H1 (cell line): Measurements from ENCODE around the gene CLDN7. TPM values are rescaled to one million over a fixed set of nuclear protein-coding genes. Genes with fewer than 3 reads are reported as not detected.

Source experiments
- ATF3 ChIP-seq: IDR thresholded peaks from 2 replicates; pipeline ENCODE4 v1.6.1; 2011; ENCODE audit warnings: low read depth, mild to moderate bottlenecking, low read length; ENCODE audit not compliant: insufficient read depth
- CHD1 ChIP-seq: IDR thresholded peaks from 2 replicates; pipeline ENCODE4 v1.6.1; 2012; ENCODE audit warnings: low read depth, low read length, improper control_type of control experiment
- EP300 ChIP-seq, 2 experiments: IDR thresholded peaks; 1 replicate in 1 of 2; 2 replicates in 1 of 2; pipeline ENCODE4 v1.6.1; 2011 to 2012; ENCODE audit warnings: low read depth in 2 of 2, low read length in 2 of 2, mild to moderate bottlenecking in 2 of 2, borderline replicate concordance in 1 of 2, inconsistent platforms in 1 of 2, moderate library complexity in 1 of 2
- HDAC2 ChIP-seq, 2 experiments: fragments of 300-600 bp in 1 of 2; sonication (generic) in 1 of 2; IDR thresholded peaks; 2 replicates each; pipeline ENCODE4 v1.6.1; 2011 to 2012; ENCODE audit warnings: low read depth in 2 of 2, low read length in 2 of 2, mild to moderate bottlenecking in 2 of 2, moderate library complexity in 2 of 2, borderline replicate concordance in 1 of 2, inconsistent platforms in 1 of 2
- MAX ChIP-seq: IDR thresholded peaks from 2 replicates; pipeline ENCODE4 v1.6.1; 2012; ENCODE audit warnings: inconsistent platforms
- RAD21 ChIP-seq, 2 experiments: IDR thresholded peaks in 1 of 2; conservative IDR thresholded peaks in 1 of 2; 2 replicates each; pipeline ENCODE4 v1.6.1; 2011; ENCODE audit warnings: low read depth in 2 of 2, low read length in 2 of 2, improper control_type of control experiment in 1 of 2, inconsistent platforms in 1 of 2, mild to moderate bottlenecking in 1 of 2, moderate library complexity in 1 of 2
- SIN3A ChIP-seq, 2 experiments: IDR thresholded peaks in 1 of 2; conservative IDR thresholded peaks in 1 of 2; 2 replicates each; pipeline ENCODE4 v1.6.1; 2011 to 2012; ENCODE audit warnings: low read length in 2 of 2, improper control_type of control experiment in 1 of 2, low read depth in 1 of 2, mild to moderate bottlenecking in 1 of 2
- SIRT6 ChIP-seq: IDR thresholded peaks from one replicate; pipeline ENCODE4 v1.7.1; 2012; ENCODE audit warnings: low read length, inconsistent platforms
- SP4 ChIP-seq: IDR thresholded peaks from 2 replicates; pipeline ENCODE4 v1.6.1; 2012; ENCODE audit warnings: low read length, inconsistent platforms
- TBP ChIP-seq: IDR thresholded peaks from 2 replicates; pipeline ENCODE4 v1.6.1; 2011; ENCODE audit warnings: low read depth, low read length, improper control_type of control experiment
- polyA plus RNA-seq, 7 experiments: library from polyadenylated mRNA; depleted of rRNA in 3 of 7; stranded (reverse) in 5 of 7; unstranded in 2 of 7; fragments of >200 nt in 5 of 7; fragments of 200-250 nt in 2 of 7; gene quantifications; 1 replicate in 5 of 7; 2 replicates in 1 of 7; 4 replicates in 1 of 7; pipeline versions ENCODE4 v1.2.1 to v1.2.3, GENCODE V29; 2011 to 2013; ENCODE audit warnings: missing spikeins in 2 of 7, mixed read lengths in 2 of 7
- total RNA-seq: library from RNA; stranded (reverse); fragmentation: NEBNext Ultra II Directional; extraction: Animal tissue kit (Norgen Biotek cat#: 25700); gene quantifications from 2 replicates; pipeline ENCODE4 v1.2.1, GENCODE V29; 2021

Gene CLDN7
- total and polyA plus RNA-seq, 2 of the 8 experiments (the other 6 are each of a cell fraction or from before 2014, with no cell fraction given): 118 to 119 TPM

- peak in 1 of 2 experiments; percentile 33; a peak in 1 of 4 replicates for TF ChIP-seq SIN3A (conservative IDR thresholded peaks at IDR 0.05 in 1 of 2, IDR thresholded peaks at IDR 0.05 in 1 of 2; ENCODE audit: low read depth in 1 of 2, low read length in 2 of 2)
- no peak for TF ChIP-seq RAD21 (IDR thresholded peaks at IDR 0.05 in 1 of 2, conservative IDR thresholded peaks at IDR 0.05 in 1 of 2; ENCODE audit: low read depth in 2 of 2, low read length in 2 of 2)
- no peak for TF ChIP-seq SIRT6
- TF ChIP-seq ATF3: no peak
- TF ChIP-seq MAX: peak; percentile 26; the same call in 1 of the 2 replicates
- TF ChIP-seq SP4: peak; percentile 28; the same call in 1 of the 2 replicates
- peak in 1 of 2 experiments; percentile 96; a peak in 2 of 3 replicates for TF ChIP-seq EP300 (IDR thresholded peaks at IDR 0.05; ENCODE audit: borderline replicate concordance in 1 of 2, low read depth in 2 of 2, low read length in 2 of 2)
- no peak for TF ChIP-seq HDAC2 (IDR thresholded peaks at IDR 0.05; ENCODE audit: borderline replicate concordance in 1 of 2, low read depth in 2 of 2, low read length in 2 of 2)
- peak; percentile 83 for TF ChIP-seq TBP
- TF ChIP-seq CHD1: no peak
These were observed 1.5 kb downstream of the CLDN7 start (continued) for GRCh38 chr17:7260651-7261378.
